Measurements from ENCODE around the gene ZNF215. TPM values are rescaled to one million over a fixed set of nuclear protein-coding genes. Genes with fewer than 3 reads are reported as not detected.

The ZNF215 gene
- total RNA-seq, 2 experiments from 2014 or later = 59.8 to 61.0 TPM

- POLR2A ChIA-PET = interaction anchor here (1.0 to 5.3 kb wide), 3 partner anchors 8 to 148 kb away, joined by 3 to 43 read pairs (median 5); no protein-coding TSS in a partner anchor
- H3K9me3 ChIP-seq (ENCODE audit: low read length) = no peaks in the 10 kb centered on the region; the same call in 1 of the 2 replicates
- no peaks in the 10 kb centered on the region for H3K9me2 ChIP-seq (ENCODE audit: insufficient read depth, low read length)
- peaks cover 51% of the 10 kb centered on the region for H3K4me1 ChIP-seq (ENCODE audit: insufficient read depth, low read length, poor library complexity, severe bottlenecking)
- TF ChIP-seq EZH2phosphoT487 (IDR thresholded peaks at IDR 0.05; ENCODE audit: borderline replicate concordance, low read depth, low read length) (no peak), CTCF (conservative IDR thresholded peaks at IDR 0.05; ENCODE audit: low read length) (no peak)
- H3K4me3 ChIP-seq (ENCODE audit: low read depth, low read length, poor library complexity, severe bottlenecking) = peak overlapping the region; percentile 95
- CTCF ChIA-PET (ENCODE audit: unreplicated experiment) = no interaction called here
- peaks cover 65% of the 10 kb centered on the region for H3K79me2 ChIP-seq (ENCODE audit: insufficient read depth, low read depth, low read length)
- peak overlapping the region; percentile 95 for H3K27ac ChIP-seq (ENCODE audit: low read depth, low read length, poor library complexity, severe bottlenecking)
- H2AFZ ChIP-seq (ENCODE audit: low read length) = no peak overlapping the region
- peak; percentile 19 for DNase-seq (ENCODE audit: low spot score)
- intact Hi-C loops (cut with micrococcal nuclease; ENCODE audit: unreplicated experiment) = loop anchor here (5.0 to 10.0 kb wide), 3 partner anchors 327 to 694 kb away; partner anchors contain the start of genes CNGA4, FHIP1B, ILK and RRP8
- no peaks in the 10 kb centered on the region for H4K20me1 ChIP-seq (ENCODE audit: insufficient read depth, low read length)
- BruUV-seq (replicated peaks) = no TSS peak
- H3K36me3 ChIP-seq (ENCODE audit: insufficient read depth, low read length) = peaks cover 67% of the 10 kb centered on the region
- H3K4me2 ChIP-seq (ENCODE audit: low read length) = peak overlapping the region; percentile 90
Measured at GRCh38 chr11:6928916-6929315, 2.7 kb downstream of the ZNF215 start.

GRCh38 chr11:6931146-6931713 lies 5.0 kb downstream of the ZNF215 start:
- ChIA-PET CTCF (ENCODE audit: unreplicated experiment) (no interaction called here), POLR2A (interaction anchor here (1.0 to 1.3 kb wide), 3 partner anchors 9 to 112 kb away, joined by 3 read pairs; no protein-coding TSS in a partner anchor)
- DNase-seq (ENCODE audit: low spot score) = no peak
- Histone ChIP-seq H4K20me1 (ENCODE audit: insufficient read depth, low read length) (no peaks in the 10 kb centered on the region; the same call in 1 of the 2 replicates), H3K9me3 (ENCODE audit: low read length) (no peaks in the 10 kb centered on the region; the same call in 1 of the 2 replicates), H2AFZ (ENCODE audit: low read length) (no peak overlapping the region), H3K4me2 (ENCODE audit: low read length) (peak overlapping the region; percentile 90), H3K36me3 (ENCODE audit: insufficient read depth, low read length) (peaks cover 88% of the 10 kb centered on the region), H3K4me1 (ENCODE audit: insufficient read depth, low read length, poor library complexity, severe bottlenecking) (peaks cover 61% of the 10 kb centered on the region), H3K27ac (ENCODE audit: low read depth, low read length, poor library complexity, severe bottlenecking) (no peak overlapping the region), H3K4me3 (ENCODE audit: low read depth, low read length, poor library complexity, severe bottlenecking) (peak overlapping the region; percentile 95), H3K79me2 (ENCODE audit: insufficient read depth, low read depth, low read length) (peaks cover 88% of the 10 kb centered on the region), H3K9me2 (ENCODE audit: insufficient read depth, low read length) (no peaks in the 10 kb centered on the region)
- intact Hi-C loops (cut with micrococcal nuclease; ENCODE audit: unreplicated experiment) = no loop called here
- no TSS peak for BruUV-seq (replicated peaks)
- TF ChIP-seq CTCF (conservative IDR thresholded peaks at IDR 0.05; ENCODE audit: low read length) (no peak), EZH2phosphoT487 (IDR thresholded peaks at IDR 0.05; ENCODE audit: borderline replicate concordance, low read depth, low read length) (no peak)

- no peaks in the 10 kb centered on the region for H3K9me2 ChIP-seq (ENCODE audit: insufficient read depth, low read length)
- no peaks in the 10 kb centered on the region; the same call in 1 of the 2 replicates for H3K9me3 ChIP-seq (ENCODE audit: low read length)
- no peak for DNase-seq (ENCODE audit: low spot score)
- no peaks in the 10 kb centered on the region; the same call in 1 of the 2 replicates for H4K20me1 ChIP-seq (ENCODE audit: insufficient read depth, low read length)
- H3K4me1 ChIP-seq (ENCODE audit: insufficient read depth, low read length, poor library complexity, severe bottlenecking) = peaks cover 61% of the 10 kb centered on the region
- no peak for TF ChIP-seq CTCF (conservative IDR thresholded peaks at IDR 0.05; ENCODE audit: low read length)
- TF ChIP-seq EZH2phosphoT487 (IDR thresholded peaks at IDR 0.05; ENCODE audit: borderline replicate concordance, low read depth, low read length) = no peak
- BruUV-seq (replicated peaks) = no TSS peak
- peak overlapping the region; percentile 19; the same call in 1 of the 2 replicates for H3K4me2 ChIP-seq (ENCODE audit: low read length)
- H3K4me3 ChIP-seq (ENCODE audit: low read depth, low read length, poor library complexity, severe bottlenecking) = no peak overlapping the region
- H3K27ac ChIP-seq (ENCODE audit: low read depth, low read length, poor library complexity, severe bottlenecking) = no peak overlapping the region
- H2AFZ ChIP-seq (ENCODE audit: low read length) = no peak overlapping the region
- H3K79me2 ChIP-seq (ENCODE audit: insufficient read depth, low read depth, low read length) = peaks cover 97% of the 10 kb centered on the region
- ChIA-PET POLR2A (interaction anchor here (0.8 to 1.4 kb wide), 3 partner anchors 23 to 590 kb away, joined by 3 read pairs; no protein-coding TSS in a partner anchor), CTCF (ENCODE audit: unreplicated experiment) (no interaction called here)
- peaks cover 97% of the 10 kb centered on the region for H3K36me3 ChIP-seq (ENCODE audit: insufficient read depth, low read length)
- intact Hi-C loops (cut with micrococcal nuclease; ENCODE audit: unreplicated experiment) = no loop called here
Measured at GRCh38 chr11:6932145-6932544, 5.9 kb downstream of the ZNF215 start.

Data from OCI-LY7 (cell line).